ENCODE results near the gene SNRNP40.

DNA sequence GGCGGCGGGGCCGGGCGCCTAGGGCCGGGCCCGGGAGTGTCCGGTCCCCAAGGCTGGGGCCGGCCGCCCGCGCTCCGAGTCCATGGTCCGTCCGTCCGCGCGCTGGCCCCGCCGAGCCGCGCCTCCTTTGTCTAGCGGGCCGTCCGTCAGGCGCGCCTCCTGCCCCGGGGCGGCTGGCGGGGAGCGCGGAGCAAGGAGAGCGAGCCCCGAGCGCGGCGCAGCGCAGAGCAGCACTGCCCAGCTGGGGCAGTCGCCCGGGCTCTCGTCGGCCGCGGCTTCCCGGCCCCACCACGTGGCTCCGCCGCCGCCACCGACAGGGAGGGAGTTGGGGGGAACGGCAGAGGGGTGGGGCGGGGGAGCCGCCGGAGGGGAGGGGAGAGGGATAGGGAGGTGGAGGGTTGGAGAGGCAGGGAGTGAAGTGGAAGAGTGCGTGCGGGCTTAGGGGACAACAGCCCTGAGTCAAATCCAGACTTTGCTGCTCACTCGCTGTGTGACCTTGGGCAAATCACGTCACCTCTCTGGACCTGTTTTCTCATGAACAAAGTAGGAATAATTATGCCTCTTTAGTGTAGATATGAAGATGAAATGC lies 56.8 kb downstream of the SNRNP40 start, which contains the start of gene NKAIN1:
- no peak for TF ChIP-seq SUZ12 (IDR thresholded peaks at IDR 0.05; ENCODE audit: extremely low read depth, insufficient read depth, insufficient read length)
- no peak for TF ChIP-seq YY1 (IDR thresholded peaks at IDR 0.05; ENCODE audit: insufficient read depth, insufficient read length)
- TF ChIP-seq ZNF274 (IDR thresholded peaks at IDR 0.05; ENCODE audit: low read depth, low read length) = no peak

All from NT2/D1 (cell line).